NCI-H2171 treated with DMSO at 0.1 percent for 48 hours (cell line): ENCODE measurements around the gene DNAJB5.
"Not testable (repeated sequence)": the region's sequence is repeated elsewhere in the genome, so short reads cannot be mapped to it uniquely, and the experiment has no call there.

Experiments used
- DNase-seq: peaks from one replicate; lab custom pipeline; 2025; lab: John Stamatoyannopoulos, UW

The DNAJB5 gene

GRCh38 chr9:35000535-35001284, 11.2 kb downstream of the DNAJB5 start:
- no peak for DNase-seq

GRCh38 chr9:35001285-35001677, 11.7 kb downstream of the DNAJB5 start:
- no peak for DNase-seq

- DNase-seq, result no peak
Observed at GRCh38 chr9:35001803-35002502, 12.4 kb downstream of the DNAJB5 start.

- no peak for DNase-seq
Observed at GRCh38 chr9:35002623-35003022, 13.1 kb downstream of the DNAJB5 start.

GRCh38 chr9:35004299-35004698, 14.8 kb downstream of the DNAJB5 start:
- DNase-seq, result not testable (repeated sequence)

- no peak for DNase-seq
Observed at GRCh38 chr9:35010351-35010958, 20.9 kb downstream of the DNAJB5 start.

- no peak for DNase-seq
Observed at GRCh38 chr9:35014517-35014916, 25.0 kb downstream of the DNAJB5 start.

GRCh38 chr9:35023443-35023842, 33.9 kb downstream of the DNAJB5 start:
- not testable (repeated sequence) for DNase-seq

- no peak for DNase-seq
Observed at GRCh38 chr9:35026671-35027070, 37.1 kb downstream of the DNAJB5 start.

- DNase-seq, result no peak
Observed at GRCh38 chr9:35027374-35027773, 37.8 kb downstream of the DNAJB5 start.

- DNase-seq, result no peak
Observed at GRCh38 chr9:35027860-35028259, 38.3 kb downstream of the DNAJB5 start.

- DNase-seq, result no peak
Observed at GRCh38 chr9:35028341-35028740, 38.8 kb downstream of the DNAJB5 start.

- DNase-seq, result no peak
Observed at GRCh38 chr9:35029241-35029640, 39.7 kb downstream of the DNAJB5 start.

- DNase-seq, result no peak
Observed at GRCh38 chr9:35029852-35030251, 40.3 kb downstream of the DNAJB5 start.

GRCh38 chr9:35033101-35033500, 43.6 kb downstream of the DNAJB5 start:
- DNase-seq, result no peak

GRCh38 chr9:35035851-35036701, 46.5 kb downstream of the DNAJB5 start:
- no peak for DNase-seq

GRCh38 chr9:35042081-35042604, 52.6 kb downstream of the DNAJB5 start:
- no peak for DNase-seq

GRCh38 chr9:35042891-35043545, 53.5 kb downstream of the DNAJB5 start:
- DNase-seq, result no peak

- no peak for DNase-seq
Observed at GRCh38 chr9:35044071-35044470, 54.5 kb downstream of the DNAJB5 start.
